ENCODE measurements around the gene SCO1. TPM values are rescaled to one million over a fixed set of nuclear protein-coding genes. Genes with fewer than 3 reads are reported as not detected.

Gene SCO1
- total and polyA plus RNA-seq, 2 donors (not counting 1 experiment from before 2014, with no cell fraction given): 5.9 to 28.6 TPM

- Mint-ChIP-seq H3K27me3 (no peaks in the 10 kb centered on the region), H3K9me3 (ENCODE audit: insufficient read depth) (no peaks in the 10 kb centered on the region), H3K4me1 (no peaks in the 10 kb centered on the region), H3K27ac (no peak overlapping the region), H3K4me3 (no peak overlapping the region)
- peaks cover 9 to 62% of the 10 kb centered on the region in 2 experiments for H3K36me3 ChIP-seq (replicated peaks in 1 of 2; ENCODE audit: control extremely low read depth in 1 of 2, control insufficient read depth in 1 of 2, extremely low read depth in 1 of 2, insufficient read depth in 2 of 2, low read length in 1 of 2)
- H3K4me1 ChIP-seq (ENCODE audit: control insufficient read depth in 2 of 2, insufficient read depth in 2 of 2, low read length in 2 of 2): no peaks in the 10 kb centered on the region
- H4K20me1 ChIP-seq (ENCODE audit: control insufficient read depth, insufficient read depth, low read length, poor library complexity, severe bottlenecking): peaks cover 4% of the 10 kb centered on the region
- H3K79me2 ChIP-seq (ENCODE audit: control insufficient read depth, insufficient read depth, low read length): peaks cover 15% of the 10 kb centered on the region
- no peak for DNase-seq
- no peak overlapping the region for H3K4me3 ChIP-seq (ENCODE audit: control extremely low read depth in 1 of 5, extremely low read depth in 1 of 5, insufficient read depth in 1 of 5, low read depth in 2 of 5, low read length in 4 of 5)
- intact Hi-C loops (cut with micrococcal nuclease): loop anchor here (2.0 kb wide), 1 partner anchor 35 kb away; no protein-coding TSS in a partner anchor
- ChIA-PET CTCF (no interaction called here), POLR2A (no interaction called here)
- no peak overlapping the region for H3K27ac ChIP-seq (ENCODE audit: low read length in 2 of 2)
- no peaks in the 10 kb centered on the region for H3K9me3 ChIP-seq (ENCODE audit: control extremely low read depth in 1 of 3, control insufficient read depth in 2 of 3, insufficient read depth in 1 of 3, low read length in 2 of 3)
- no peak overlapping the region for H3K9ac ChIP-seq (ENCODE audit: low read length)
- 80% methylated on average over 2 of the region's 7 CpGs for WGBS (ENCODE audit: insufficient coverage)
- no peaks in the 10 kb centered on the region for H3K27me3 ChIP-seq (replicated peaks in 1 of 4; ENCODE audit: control extremely low read depth in 1 of 4, control insufficient read depth in 3 of 4, insufficient read depth in 4 of 4, low read length in 3 of 4)
- TF ChIP-seq CTCF (IDR thresholded peaks at IDR 0.05) (no peak), EZH2 (IDR thresholded peaks at IDR 0.05; ENCODE audit: borderline replicate concordance, insufficient read depth, low read depth, low read length, poor library complexity, severe bottlenecking) (no peak)
- no peak overlapping the region for H2AFZ ChIP-seq (ENCODE audit: insufficient read depth, low read depth, low read length, poor library complexity, severe bottlenecking)
- H3K4me2 ChIP-seq (replicated peaks; ENCODE audit: low read depth, low read length, poor library complexity, severe bottlenecking): no peak overlapping the region
- no peak for ATAC-seq (ENCODE audit: low read depth)
These were observed 15.4 kb downstream of the SCO1 start for GRCh38 chr17:10681866-10682446.

- Histone ChIP-seq H3K4me3 (ENCODE audit: control extremely low read depth in 1 of 5, extremely low read depth in 1 of 5, insufficient read depth in 1 of 5, low read depth in 2 of 5, low read length in 4 of 5) (no peak overlapping the region), H3K36me3 (replicated peaks in 1 of 2; ENCODE audit: control extremely low read depth in 1 of 2, control insufficient read depth in 1 of 2, extremely low read depth in 1 of 2, insufficient read depth in 2 of 2, low read length in 1 of 2) (peaks cover 3 to 20% of the 10 kb centered on the region in 2 experiments), H3K27ac (ENCODE audit: low read length in 2 of 2) (no peak overlapping the region), H3K9ac (ENCODE audit: low read length) (no peak overlapping the region), H4K20me1 (ENCODE audit: control insufficient read depth, insufficient read depth, low read length, poor library complexity, severe bottlenecking) (no peaks in the 10 kb centered on the region), H3K79me2 (ENCODE audit: control insufficient read depth, insufficient read depth, low read length) (no peaks in the 10 kb centered on the region), H3K9me3 (ENCODE audit: control extremely low read depth in 1 of 3, control insufficient read depth in 2 of 3, insufficient read depth in 1 of 3, low read length in 2 of 3) (no peaks in the 10 kb centered on the region), H3K4me1 (ENCODE audit: control insufficient read depth in 2 of 2, insufficient read depth in 2 of 2, low read length in 2 of 2) (no peaks in the 10 kb centered on the region), H3K27me3 (replicated peaks in 1 of 4; ENCODE audit: control extremely low read depth in 1 of 4, control insufficient read depth in 3 of 4, insufficient read depth in 4 of 4, low read length in 3 of 4) (no peaks in the 10 kb centered on the region), H3K4me2 (replicated peaks; ENCODE audit: low read depth, low read length, poor library complexity, severe bottlenecking) (no peak overlapping the region), H2AFZ (ENCODE audit: insufficient read depth, low read depth, low read length, poor library complexity, severe bottlenecking) (no peak overlapping the region)
- ChIA-PET POLR2A (no interaction called here), CTCF (interaction anchor here (0.7 to 1.0 kb wide), 2 partner anchors 11 to 171 kb away, joined by 3 read pairs; no protein-coding TSS in a partner anchor)
- Mint-ChIP-seq H3K4me3 (no peak overlapping the region), H3K4me1 (no peaks in the 10 kb centered on the region), H3K27ac (no peak overlapping the region), H3K27me3 (no peaks in the 10 kb centered on the region), H3K9me3 (ENCODE audit: insufficient read depth) (no peaks in the 10 kb centered on the region)
- WGBS (ENCODE audit: insufficient coverage): 98% methylated on average over 4 of the region's 4 CpGs
- intact Hi-C loops (cut with micrococcal nuclease): no loop called here
- TF ChIP-seq EZH2 (IDR thresholded peaks at IDR 0.05; ENCODE audit: borderline replicate concordance, insufficient read depth, low read depth, low read length, poor library complexity, severe bottlenecking) (no peak), CTCF (IDR thresholded peaks at IDR 0.05) (no peak)
- ATAC-seq (ENCODE audit: low read depth) (no peak), DNase-seq (no peak)
These were observed 22.6 kb downstream of the SCO1 start for GRCh38 chr17:10674704-10675103.

Data from B cell (primary cell).